GM12875 (cell line): ENCODE data around the gene B3GALT6.

Experiments used
- H3K4me3 ChIP-seq: one replicate; pipeline ENCODE4 v1.5.1; 2011; ENCODE audit warnings: low read depth, low read length, control low read depth
- TF ChIP-seq, protein P1 (sequence below): IDR thresholded peaks from 2 replicates; pipeline ENCODE4 v1.5.1; 2011; ENCODE audit warnings: low read depth, mild to moderate bottlenecking, control low read depth, inconsistent platforms, low read length, moderate library complexity, borderline replicate concordance; ENCODE audit not compliant: insufficient read depth

Gene B3GALT6

GRCh38 chr1:1215080-1215676 is 16.9 kb upstream of the B3GALT6 start:
- TF ChIP-seq, protein P1, sequence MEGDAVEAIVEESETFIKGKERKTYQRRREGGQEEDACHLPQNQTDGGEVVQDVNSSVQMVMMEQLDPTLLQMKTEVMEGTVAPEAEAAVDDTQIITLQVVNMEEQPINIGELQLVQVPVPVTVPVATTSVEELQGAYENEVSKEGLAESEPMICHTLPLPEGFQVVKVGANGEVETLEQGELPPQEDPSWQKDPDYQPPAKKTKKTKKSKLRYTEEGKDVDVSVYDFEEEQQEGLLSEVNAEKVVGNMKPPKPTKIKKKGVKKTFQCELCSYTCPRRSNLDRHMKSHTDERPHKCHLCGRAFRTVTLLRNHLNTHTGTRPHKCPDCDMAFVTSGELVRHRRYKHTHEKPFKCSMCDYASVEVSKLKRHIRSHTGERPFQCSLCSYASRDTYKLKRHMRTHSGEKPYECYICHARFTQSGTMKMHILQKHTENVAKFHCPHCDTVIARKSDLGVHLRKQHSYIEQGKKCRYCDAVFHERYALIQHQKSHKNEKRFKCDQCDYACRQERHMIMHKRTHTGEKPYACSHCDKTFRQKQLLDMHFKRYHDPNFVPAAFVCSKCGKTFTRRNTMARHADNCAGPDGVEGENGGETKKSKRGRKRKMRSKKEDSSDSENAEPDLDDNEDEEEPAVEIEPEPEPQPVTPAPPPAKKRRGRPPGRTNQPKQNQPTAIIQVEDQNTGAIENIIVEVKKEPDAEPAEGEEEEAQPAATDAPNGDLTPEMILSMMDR = no peak
- no peak overlapping the region for H3K4me3 ChIP-seq

- TF ChIP-seq, protein P1 = no peak
- no peak overlapping the region for H3K4me3 ChIP-seq
Observed at GRCh38 chr1:1215881-1216605, 16.0 kb upstream of the B3GALT6 start.

DNA sequence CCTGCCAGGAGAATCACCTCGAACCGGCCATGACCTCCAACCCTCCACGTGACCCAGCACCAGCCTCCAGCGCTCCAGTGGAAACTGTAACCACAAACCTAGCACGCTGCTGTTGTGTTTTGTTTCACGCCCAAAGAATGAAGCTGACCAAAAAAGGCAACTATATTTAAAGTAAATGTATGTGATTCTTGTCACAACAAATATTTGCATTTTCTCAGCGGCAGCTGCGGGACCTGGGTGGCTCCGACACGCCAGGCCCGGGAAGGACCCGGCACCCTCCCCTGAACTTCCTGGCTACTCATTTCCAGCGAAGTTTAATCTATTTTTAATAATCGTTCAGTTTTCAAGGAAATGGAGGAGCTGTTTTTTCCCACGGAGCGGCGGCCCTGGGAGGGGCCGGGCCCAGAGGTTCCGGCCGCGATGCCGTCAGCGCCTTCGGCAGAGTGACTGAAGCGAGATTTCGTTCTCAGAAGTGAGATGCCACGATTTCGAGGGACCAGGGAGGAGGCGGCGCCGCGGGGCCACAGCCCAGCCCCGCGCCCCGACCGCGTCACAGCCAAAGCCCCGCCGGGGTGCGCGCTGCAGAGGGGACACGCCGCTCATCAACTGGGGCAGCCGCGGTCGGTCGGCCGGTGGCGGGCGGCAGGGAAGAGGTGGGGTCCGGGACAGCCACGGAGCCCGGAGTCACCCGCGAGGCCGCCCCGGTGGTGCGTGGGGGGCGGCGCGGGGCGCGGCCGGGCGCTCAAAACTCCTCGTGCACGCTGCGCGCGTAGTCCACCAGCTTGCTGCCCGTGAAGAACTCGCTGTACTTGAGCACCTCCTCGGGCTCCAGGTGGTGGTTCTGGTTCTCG is 15.0 kb upstream of the B3GALT6 start:
- TF ChIP-seq, protein P1 = no peak

GRCh38 chr1:1217621-1218523 is 14.2 kb upstream of the B3GALT6 start:
- TF ChIP-seq, protein P1 = no peak
- H3K4me3 ChIP-seq = no peak overlapping the region

More for the DNA sequence above, 15.0 kb upstream of the B3GALT6 start:
- no peak overlapping the region for H3K4me3 ChIP-seq

- no peak overlapping the region for H3K4me3 ChIP-seq
- TF ChIP-seq, protein P1 = no peak
Observed at GRCh38 chr1:1218524-1219200, 13.4 kb upstream of the B3GALT6 start.

DNA sequence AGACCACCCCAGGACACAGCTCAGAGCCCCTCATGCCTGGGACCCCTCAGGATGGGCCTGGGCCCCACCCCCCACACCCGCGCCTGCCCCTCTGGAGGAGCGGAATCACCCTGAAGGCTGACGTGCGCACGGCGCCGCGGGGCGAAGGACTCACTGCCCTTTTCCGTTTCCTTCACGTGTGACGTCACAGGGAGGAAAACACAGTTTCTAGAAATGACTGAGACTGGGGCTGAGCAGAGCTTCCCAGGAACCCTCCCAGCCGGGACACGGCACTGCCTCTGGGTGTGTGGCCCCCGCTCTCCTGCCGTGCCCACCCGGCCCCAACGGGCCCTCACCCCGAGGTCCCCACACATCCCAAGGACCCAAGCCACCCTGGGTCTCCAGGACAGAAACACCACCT is 12.7 kb upstream of the B3GALT6 start:
- TF ChIP-seq, protein P1 = no peak
- no peak overlapping the region for H3K4me3 ChIP-seq
